H9 (cell line): ENCODE data around the gene ADIPOR1. TPM values are rescaled to one million over a fixed set of nuclear protein-coding genes. Genes with fewer than 3 reads are reported as not detected.
"Not testable (repeated sequence)": the region's sequence is repeated elsewhere in the genome, so short reads cannot be mapped to it uniquely, and the experiment has no call there.

Source experiments
- DNase-seq: peaks from one replicate; pipeline ENCODE4 v3.0.0-alpha.2; 2017
- H2AFZ ChIP-seq: one replicate; pipeline ENCODE4 v1.6.1; 2013; ENCODE audit warnings: mild to moderate bottlenecking, low read length, control low read depth, moderate library complexity
- H2AK5ac ChIP-seq: 2 replicates; pipeline ENCODE4 v1.6.1; 2013; ENCODE audit warnings: low read length, control low read depth, mixed read lengths; ENCODE audit not compliant: insufficient read length
- H2BK120ac ChIP-seq: one replicate; pipeline ENCODE4 v1.6.1; 2013; ENCODE audit warnings: low read depth, mild to moderate bottlenecking, low read length, control low read depth, inconsistent platforms; ENCODE audit not compliant: poor library complexity, severe bottlenecking
- H2BK12ac ChIP-seq: 2 replicates; pipeline ENCODE4 v1.6.1; 2013; ENCODE audit warnings: low read length, control low read depth, mixed read lengths, low read depth; ENCODE audit not compliant: insufficient read length
- H2BK15ac ChIP-seq: 2 replicates; pipeline ENCODE4 v1.6.1; 2013; ENCODE audit warnings: low read depth, low read length, control low read depth
- H2BK20ac ChIP-seq: one replicate; pipeline ENCODE4 v1.6.1; 2013; ENCODE audit warnings: low read depth, mild to moderate bottlenecking, low read length, control low read depth, inconsistent platforms; ENCODE audit not compliant: poor library complexity, severe bottlenecking
- H2BK5ac ChIP-seq: 2 replicates; pipeline ENCODE4 v1.6.1; 2013; ENCODE audit warnings: low read length, control low read depth, mixed read lengths; ENCODE audit not compliant: insufficient read length
- H3K14ac ChIP-seq: 2 replicates; pipeline ENCODE4 v1.6.1; 2013; ENCODE audit warnings: low read length, control low read depth; ENCODE audit not compliant: insufficient read depth
- H3K18ac ChIP-seq: 2 replicates; pipeline ENCODE4 v1.6.1; 2013; ENCODE audit warnings: low read depth, mild to moderate bottlenecking, mixed read lengths, low read length, control low read depth; ENCODE audit not compliant: insufficient read length
- H3K23ac ChIP-seq: 2 replicates; pipeline ENCODE4 v1.6.1; 2013; ENCODE audit warnings: low read length, control low read depth, mixed read lengths, low read depth; ENCODE audit not compliant: insufficient read length
- H3K23me2 ChIP-seq: 2 replicates; pipeline ENCODE4 v1.6.1; 2013; ENCODE audit warnings: low read depth, mild to moderate bottlenecking, mixed read lengths, low read length, control low read depth; ENCODE audit not compliant: insufficient read length, poor library complexity, severe bottlenecking
- H3K27ac ChIP-seq: 2 replicates; pipeline ENCODE4 v1.5.1; 2013; ENCODE audit warnings: low read length, control low read depth, mixed read lengths, low read depth; ENCODE audit not compliant: insufficient read length
- H3K27me3 ChIP-seq: 2 replicates; pipeline ENCODE4 v1.6.1; 2013; ENCODE audit warnings: low read length, control low read depth, inconsistent platforms; ENCODE audit not compliant: insufficient read depth
- H3K4ac ChIP-seq: 2 replicates; pipeline ENCODE4 v1.6.1; 2013; ENCODE audit warnings: low read depth, mild to moderate bottlenecking, control low read depth, inconsistent platforms, low read length, moderate library complexity
- H3K4me1 ChIP-seq: 2 replicates; pipeline ENCODE4 v1.6.1; 2013; ENCODE audit warnings: low read length, control low read depth, inconsistent platforms; ENCODE audit not compliant: insufficient read depth
- H3K4me2 ChIP-seq: 2 replicates; pipeline ENCODE4 v1.6.1; 2013; ENCODE audit warnings: low read length, control low read depth, mixed read lengths; ENCODE audit not compliant: insufficient read length, insufficient read depth
- H3K56ac ChIP-seq: 2 replicates; pipeline ENCODE4 v1.6.1; 2013; ENCODE audit warnings: low read depth, mild to moderate bottlenecking, mixed read lengths, low read length, control low read depth; ENCODE audit not compliant: insufficient read length
- H3K79me1 ChIP-seq: 2 replicates; pipeline ENCODE4 v1.6.1; 2013; ENCODE audit warnings: low read depth, mild to moderate bottlenecking, moderate library complexity, low read length, control low read depth, inconsistent platforms; ENCODE audit not compliant: insufficient read depth, poor library complexity, severe bottlenecking
- H3K79me2 ChIP-seq: 2 replicates; pipeline ENCODE4 v1.6.1; 2013; ENCODE audit warnings: low read length, control low read depth, inconsistent platforms; ENCODE audit not compliant: insufficient read depth
- H3K9ac ChIP-seq: 2 replicates; pipeline ENCODE4 v1.6.1; 2013; ENCODE audit warnings: low read length, control low read depth, mixed read lengths; ENCODE audit not compliant: insufficient read length; ENCODE audit errors: extremely low read depth
- H3K9me3 ChIP-seq: one replicate; pipeline ENCODE4 v1.6.1; 2013; ENCODE audit warnings: low read depth, low read length, inconsistent platforms; ENCODE audit not compliant: control insufficient read depth
- H3T11ph ChIP-seq: one replicate; pipeline ENCODE4 v1.6.1; 2013; ENCODE audit warnings: mild to moderate bottlenecking, low read length, control low read depth, inconsistent platforms
- H4K20me1 ChIP-seq: one replicate; pipeline ENCODE4 v1.6.1; 2013; ENCODE audit not compliant: control insufficient read depth, insufficient read length, insufficient read depth
- H4K5ac ChIP-seq: 2 replicates; pipeline ENCODE4 v1.6.1; 2013; ENCODE audit warnings: low read depth, mild to moderate bottlenecking, mixed read lengths, low read length, control low read depth; ENCODE audit not compliant: insufficient read length
- H4K8ac ChIP-seq: replicated peaks from 2 replicates; pipeline ENCODE4 v1.6.1; 2013; ENCODE audit warnings: low read length, control low read depth, mixed read lengths, low read depth; ENCODE audit not compliant: insufficient read length
- H4K91ac ChIP-seq: 2 replicates; pipeline ENCODE4 v1.6.1; 2013; ENCODE audit warnings: low read depth, mild to moderate bottlenecking, moderate library complexity, mixed read lengths, low read length, control low read depth; ENCODE audit not compliant: insufficient read length
- H3K27ac Mint-ChIP-seq, 3 experiments: 2 replicates in 2 of 3; 3 replicates in 1 of 3; pipeline ENCODE4 v1.8.0; 2020 to 2021; ENCODE audit warnings: mixed read lengths in 3 of 3, mild to moderate bottlenecking in 1 of 3, moderate library complexity in 1 of 3
- H3K27me3 Mint-ChIP-seq: 2 replicates; pipeline ENCODE4 v1.8.0; 2021; ENCODE audit warnings: low read depth, mild to moderate bottlenecking, moderate library complexity, mixed read lengths
- H3K36me3 Mint-ChIP-seq, 3 experiments: 2 replicates in 2 of 3; 3 replicates in 1 of 3; pipeline ENCODE4 v1.8.0; 2020 to 2021; ENCODE audit warnings: low read depth in 3 of 3, mixed read lengths in 3 of 3; ENCODE audit not compliant: insufficient read depth in 1 of 3
- H3K4me1 Mint-ChIP-seq, 2 experiments: 2 replicates each; pipeline ENCODE4 v1.8.0; 2020; ENCODE audit warnings: mixed read lengths in 2 of 2
- H3K4me3 Mint-ChIP-seq, 2 experiments: 2 replicates in 1 of 2; 3 replicates in 1 of 2; pipeline ENCODE4 v1.8.0; 2020 to 2021; ENCODE audit warnings: mild to moderate bottlenecking in 2 of 2, mixed read lengths in 2 of 2, moderate library complexity in 1 of 2
- H3K9me3 Mint-ChIP-seq, 2 experiments: 2 replicates in 1 of 2; 3 replicates in 1 of 2; pipeline ENCODE4 v1.8.0; 2020; ENCODE audit warnings: mild to moderate bottlenecking in 2 of 2, mixed read lengths in 2 of 2, moderate library complexity in 1 of 2
- CTCF ChIP-seq: fragments of 200-600 bp; sonication (generic); conservative IDR thresholded peaks from 3 replicates; pipeline ENCODE4 v1.8.0; 2021; ENCODE audit warnings: antibody characterized with exemption, mild to moderate bottlenecking
- WGBS: extraction: QIAGEN DNeasy Blood & Tissue Kit; methylation state at CpG from one replicate; pipeline ENCODE4 v1.1.7; 2013; ENCODE audit warnings: missing lambda C conversion rate, low lambda C conversion rate, mixed read lengths; ENCODE audit not compliant: insufficient read length; ENCODE audit errors: extremely low coverage; 5-methylcytosine and 5-hydroxymethylcytosine counted together
- total RNA-seq: library from RNA; stranded (reverse); gene quantifications from 2 replicates; pipeline ENCODE4 v1.2.1, GENCODE V29; 2021

The ADIPOR1 gene
- total RNA-seq, 1 experiment from 2014 or later: 65.0 TPM

DNA sequence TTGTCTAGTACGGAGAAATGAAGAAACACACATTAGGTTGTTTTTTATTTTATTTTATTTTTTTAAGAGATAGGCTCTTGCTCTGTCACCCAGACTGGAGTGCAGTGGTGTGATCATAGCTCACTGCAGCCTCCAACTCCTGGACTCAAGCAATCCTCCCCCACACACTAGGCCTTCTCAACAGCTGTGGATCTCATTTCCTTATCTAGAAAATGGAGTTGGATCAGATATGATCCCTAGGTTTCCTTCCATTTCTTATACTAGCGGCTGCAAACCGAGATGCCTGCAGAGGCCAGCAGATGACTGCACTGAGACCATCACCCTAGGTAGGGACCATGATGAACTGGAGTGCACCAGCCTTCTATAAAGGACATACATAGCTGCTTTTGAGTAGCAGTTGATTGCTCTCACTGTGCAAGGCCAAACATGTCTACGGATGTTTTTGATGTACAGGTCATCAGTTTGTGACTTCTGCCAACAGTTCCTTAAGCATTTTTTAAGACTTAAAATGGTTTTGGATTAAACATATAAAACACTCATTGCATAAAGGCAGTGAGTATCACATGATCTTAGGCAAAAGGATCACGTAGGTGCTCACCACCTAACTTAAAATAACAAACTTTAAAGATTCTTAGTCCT, 19.7 kb downstream of the ADIPOR1 start:
- Mint-ChIP-seq H3K9me3 (peaks cover 0 to under 1% of the 10 kb centered on the region in 2 experiments; a peak in 2 of 5 replicates), H3K27me3 (peaks cover 5% of the 10 kb centered on the region; the same call in 1 of the 2 replicates), H3K4me1 (no peaks in the 10 kb centered on the region), H3K4me3 (no peak overlapping the region), H3K27ac (no peak overlapping the region), H3K36me3 (peaks cover 14 to 31% (median 30%) of the 10 kb centered on the region in 3 experiments; a peak in 6 of 7 replicates)
- Histone ChIP-seq H2BK5ac (no peak overlapping the region), H4K5ac (no peak overlapping the region), H3K4ac (no peak overlapping the region), H3K9me3 (no peaks in the 10 kb centered on the region), H3K9ac (no peak overlapping the region), H3K79me2 (no peaks in the 10 kb centered on the region), H3K18ac (no peak overlapping the region), H3K27me3 (no peaks in the 10 kb centered on the region), H2AK5ac (no peak overlapping the region), H2BK20ac (no peak overlapping the region), H3K14ac (no peak overlapping the region), H2AFZ (no peak overlapping the region), H3K23me2 (no peaks in the 10 kb centered on the region), H4K91ac (no peak overlapping the region), H2BK12ac (no peak overlapping the region), H4K8ac (no peak overlapping the region), H3K23ac (no peak overlapping the region), H3K27ac (no peak overlapping the region), H2BK120ac (no peak overlapping the region), H3K56ac (no peak overlapping the region), H3T11ph (no peak overlapping the region), H4K20me1 (no peaks in the 10 kb centered on the region), H3K4me1 (no peaks in the 10 kb centered on the region), H2BK15ac (no peak overlapping the region), H3K79me1 (no peaks in the 10 kb centered on the region), H3K4me2 (no peak overlapping the region)
- no CpG with 5 or more reads among the region's 5 CpGs for WGBS
- TF ChIP-seq CTCF: no peak
- no peak for DNase-seq

DNA sequence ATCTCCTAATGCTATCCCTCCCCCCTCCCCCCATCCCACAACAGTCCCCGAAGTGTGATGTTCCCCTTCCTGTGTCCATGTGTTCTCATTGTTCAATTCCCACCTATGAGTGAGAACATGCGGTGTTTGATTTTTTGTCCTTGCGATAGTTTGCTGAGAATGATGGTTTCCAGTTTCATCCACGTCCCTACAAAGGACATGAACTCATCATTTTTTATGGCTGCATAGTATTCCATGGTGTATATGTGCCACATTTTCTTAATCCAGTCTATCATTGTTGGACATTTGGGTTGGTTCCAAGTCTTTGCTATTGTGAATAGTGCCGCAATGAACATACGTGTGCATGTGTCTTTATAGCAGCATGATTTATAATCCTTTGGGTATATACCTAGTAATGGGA, 21.7 kb downstream of the ADIPOR1 start:
- not testable (repeated sequence) for H3T11ph ChIP-seq, H3K23ac ChIP-seq, H2BK15ac ChIP-seq, H3K27me3 ChIP-seq, H3K79me2 ChIP-seq, H3K23me2 ChIP-seq, H2AK5ac ChIP-seq, H2BK120ac ChIP-seq, H3K4me1 ChIP-seq, H3K4me3 Mint-ChIP-seq, H3K56ac ChIP-seq, H3K4me1 Mint-ChIP-seq, H4K5ac ChIP-seq, H3K14ac ChIP-seq, H4K91ac ChIP-seq, H3K4me2 ChIP-seq, H2BK12ac ChIP-seq, H3K9me3 Mint-ChIP-seq, H3K9ac ChIP-seq, H3K27ac ChIP-seq, DNase-seq, H4K8ac ChIP-seq, H3K4ac ChIP-seq, H2AFZ ChIP-seq, H3K79me1 ChIP-seq, H3K18ac ChIP-seq, H2BK20ac ChIP-seq, H4K20me1 ChIP-seq, H2BK5ac ChIP-seq, H3K27ac Mint-ChIP-seq, H3K9me3 ChIP-seq
- H3K36me3 Mint-ChIP-seq: peaks cover 4 to 12% (median 11%) of the 10 kb centered on the region in 3 experiments; a peak in 6 of 7 replicates
- peaks cover 11% of the 10 kb centered on the region; the same call in 1 of the 2 replicates for H3K27me3 Mint-ChIP-seq
- no CpG with 5 or more reads among the region's 6 CpGs for WGBS
